ENCODE measurements around the gene IMMP2L.
A peak's percentile ranks its signal among the peaks of the same experiment; 100 is the strongest.

IMMP2L gene

GRCh38 chr7:111486472-111487142 lies 75.7 kb downstream of the IMMP2L start:
- no peaks in the 10 kb centered on the region for H3K36me3 ChIP-seq (ENCODE audit: insufficient read depth, low read length)
- DNase-seq (peak; percentile 21), ATAC-seq (ENCODE audit: insufficient read depth, low read depth) (peak; percentile 79)
- H3K79me2 ChIP-seq (ENCODE audit: insufficient read depth, low read length) = no peaks in the 10 kb centered on the region
- TF ChIP-seq, protein P1, sequence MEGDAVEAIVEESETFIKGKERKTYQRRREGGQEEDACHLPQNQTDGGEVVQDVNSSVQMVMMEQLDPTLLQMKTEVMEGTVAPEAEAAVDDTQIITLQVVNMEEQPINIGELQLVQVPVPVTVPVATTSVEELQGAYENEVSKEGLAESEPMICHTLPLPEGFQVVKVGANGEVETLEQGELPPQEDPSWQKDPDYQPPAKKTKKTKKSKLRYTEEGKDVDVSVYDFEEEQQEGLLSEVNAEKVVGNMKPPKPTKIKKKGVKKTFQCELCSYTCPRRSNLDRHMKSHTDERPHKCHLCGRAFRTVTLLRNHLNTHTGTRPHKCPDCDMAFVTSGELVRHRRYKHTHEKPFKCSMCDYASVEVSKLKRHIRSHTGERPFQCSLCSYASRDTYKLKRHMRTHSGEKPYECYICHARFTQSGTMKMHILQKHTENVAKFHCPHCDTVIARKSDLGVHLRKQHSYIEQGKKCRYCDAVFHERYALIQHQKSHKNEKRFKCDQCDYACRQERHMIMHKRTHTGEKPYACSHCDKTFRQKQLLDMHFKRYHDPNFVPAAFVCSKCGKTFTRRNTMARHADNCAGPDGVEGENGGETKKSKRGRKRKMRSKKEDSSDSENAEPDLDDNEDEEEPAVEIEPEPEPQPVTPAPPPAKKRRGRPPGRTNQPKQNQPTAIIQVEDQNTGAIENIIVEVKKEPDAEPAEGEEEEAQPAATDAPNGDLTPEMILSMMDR (IDR thresholded peaks at IDR 0.05; ENCODE audit: borderline replicate concordance, extremely low read depth, low read length, poor library complexity, severe bottlenecking) = peak; percentile 92
- TF ChIP-seq EZH2 (IDR thresholded peaks at IDR 0.05; ENCODE audit: borderline replicate concordance, low read depth, low read length, severe bottlenecking) = no peak
- H3K27me3 ChIP-seq (ENCODE audit: insufficient read depth, low read length, poor library complexity) = no peaks in the 10 kb centered on the region
- H3K27ac ChIP-seq (ENCODE audit: low read length) = peak overlapping the region; percentile 12; the same call in 1 of the 2 replicates
- H3K9me3 ChIP-seq (ENCODE audit: insufficient read depth, low read length, severe bottlenecking) = no peaks in the 10 kb centered on the region
- 0 out of 2 replicates have a peak, but pooled peaks cover 4% of the 10 kb centered on the region for H3K4me1 ChIP-seq (ENCODE audit: insufficient read depth, low read length)
- H3K4me3 ChIP-seq (ENCODE audit: low read depth in 1 of 2, low read length in 2 of 2) = no peak overlapping the region
- H3K9ac ChIP-seq (ENCODE audit: low read depth, low read length) = no peak overlapping the region
- H2AFZ ChIP-seq (ENCODE audit: low read depth, low read length) = no peak overlapping the region
- H3K4me2 ChIP-seq (ENCODE audit: insufficient read depth, low read length) = no peak overlapping the region
- H4K20me1 ChIP-seq (ENCODE audit: insufficient read depth, low read length) = no peaks in the 10 kb centered on the region

GRCh38 chr7:111485701-111486380 lies 76.5 kb downstream of the IMMP2L start:
- Histone ChIP-seq H3K27me3 (ENCODE audit: insufficient read depth, low read length, poor library complexity) (no peaks in the 10 kb centered on the region), H3K4me1 (ENCODE audit: insufficient read depth, low read length) (0 out of 2 replicates have a peak, but pooled peaks cover 4% of the 10 kb centered on the region), H3K4me3 (ENCODE audit: low read depth in 1 of 2, low read length in 2 of 2) (no peak overlapping the region), H3K36me3 (ENCODE audit: insufficient read depth, low read length) (no peaks in the 10 kb centered on the region), H3K9me3 (ENCODE audit: insufficient read depth, low read length, severe bottlenecking) (no peaks in the 10 kb centered on the region), H3K79me2 (ENCODE audit: insufficient read depth, low read length) (no peaks in the 10 kb centered on the region), H3K9ac (ENCODE audit: low read depth, low read length) (no peak overlapping the region), H4K20me1 (ENCODE audit: insufficient read depth, low read length) (no peaks in the 10 kb centered on the region), H2AFZ (ENCODE audit: low read depth, low read length) (no peak overlapping the region), H3K27ac (ENCODE audit: low read length) (peak overlapping the region; percentile 12; the same call in 1 of the 2 replicates), H3K4me2 (ENCODE audit: insufficient read depth, low read length) (no peak overlapping the region)
- TF ChIP-seq EZH2 (IDR thresholded peaks at IDR 0.05; ENCODE audit: borderline replicate concordance, low read depth, low read length, severe bottlenecking) = no peak
- TF ChIP-seq, protein P1 (IDR thresholded peaks at IDR 0.05; ENCODE audit: borderline replicate concordance, extremely low read depth, low read length, poor library complexity, severe bottlenecking) = no peak
- DNase-seq (no peak), ATAC-seq (ENCODE audit: insufficient read depth, low read depth) (no peak)

DNA sequence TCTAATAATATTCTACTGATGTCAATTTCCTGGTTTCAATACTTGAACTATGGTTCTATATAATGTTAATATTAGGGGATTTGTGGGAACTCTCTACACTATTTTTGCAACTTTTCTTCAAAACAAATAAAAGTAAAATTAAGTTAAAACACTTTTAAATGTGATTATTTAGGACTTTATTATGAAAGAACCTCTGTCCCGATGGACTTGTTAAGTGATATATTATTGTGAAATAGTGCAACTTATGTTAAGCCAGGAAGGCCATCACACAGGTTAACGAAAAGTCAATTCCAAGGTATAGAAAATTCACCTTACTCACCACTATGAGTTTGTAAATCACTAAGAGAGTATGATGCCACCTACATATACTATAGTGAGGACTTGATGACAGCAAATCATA lies 79.2 kb downstream of the IMMP2L start:
- Histone ChIP-seq H3K27me3 (ENCODE audit: insufficient read depth, low read length, poor library complexity) (no peaks in the 10 kb centered on the region), H3K9ac (ENCODE audit: low read depth, low read length) (no peak overlapping the region), H3K4me3 (ENCODE audit: low read depth in 1 of 2, low read length in 2 of 2) (no peak overlapping the region), H3K36me3 (ENCODE audit: insufficient read depth, low read length) (no peaks in the 10 kb centered on the region), H3K9me3 (ENCODE audit: insufficient read depth, low read length, severe bottlenecking) (no peaks in the 10 kb centered on the region), H4K20me1 (ENCODE audit: insufficient read depth, low read length) (no peaks in the 10 kb centered on the region), H3K79me2 (ENCODE audit: insufficient read depth, low read length) (no peaks in the 10 kb centered on the region), H3K27ac (ENCODE audit: low read length) (no peak overlapping the region), H3K4me2 (ENCODE audit: insufficient read depth, low read length) (no peak overlapping the region), H3K4me1 (ENCODE audit: insufficient read depth, low read length) (0 out of 2 replicates have a peak, but pooled peaks cover 4% of the 10 kb centered on the region), H2AFZ (ENCODE audit: low read depth, low read length) (no peak overlapping the region)
- no peak for DNase-seq
- ATAC-seq (ENCODE audit: insufficient read depth, low read depth) = no peak
- no peak for TF ChIP-seq EZH2 (IDR thresholded peaks at IDR 0.05; ENCODE audit: borderline replicate concordance, low read depth, low read length, severe bottlenecking)
